Prostate gland (tissue), 2 donors: Measurements from ENCODE around the gene NCBP1.

Experiments
- POLR2A ChIP-seq: fragments of 450-650 bp; IDR thresholded peaks from one replicate; pipeline ENCODE4 v1.6.1; 2016; ENCODE audit warnings: antibody characterized with exemption, mild to moderate bottlenecking
- TF ChIP-seq, protein P1 (sequence below), 4 experiments: fragments of 200-600 bp in 2 of 4; fragments of 450-650 bp in 2 of 4; sonication (generic) in 2 of 4; IDR thresholded peaks; 1 replicate in 3 of 4; 2 replicates in 1 of 4; pipeline ENCODE4 v1.5.1; 2016 to 2019; ENCODE audit warnings: antibody characterized with exemption in 4 of 4, mild to moderate bottlenecking in 2 of 4, moderate library complexity in 2 of 4

GRCh38 chr9:97633859-97634490 lies 354 bp downstream of the NCBP1 start:
- TF ChIP-seq POLR2A, result no peak
- TF ChIP-seq, protein P1, sequence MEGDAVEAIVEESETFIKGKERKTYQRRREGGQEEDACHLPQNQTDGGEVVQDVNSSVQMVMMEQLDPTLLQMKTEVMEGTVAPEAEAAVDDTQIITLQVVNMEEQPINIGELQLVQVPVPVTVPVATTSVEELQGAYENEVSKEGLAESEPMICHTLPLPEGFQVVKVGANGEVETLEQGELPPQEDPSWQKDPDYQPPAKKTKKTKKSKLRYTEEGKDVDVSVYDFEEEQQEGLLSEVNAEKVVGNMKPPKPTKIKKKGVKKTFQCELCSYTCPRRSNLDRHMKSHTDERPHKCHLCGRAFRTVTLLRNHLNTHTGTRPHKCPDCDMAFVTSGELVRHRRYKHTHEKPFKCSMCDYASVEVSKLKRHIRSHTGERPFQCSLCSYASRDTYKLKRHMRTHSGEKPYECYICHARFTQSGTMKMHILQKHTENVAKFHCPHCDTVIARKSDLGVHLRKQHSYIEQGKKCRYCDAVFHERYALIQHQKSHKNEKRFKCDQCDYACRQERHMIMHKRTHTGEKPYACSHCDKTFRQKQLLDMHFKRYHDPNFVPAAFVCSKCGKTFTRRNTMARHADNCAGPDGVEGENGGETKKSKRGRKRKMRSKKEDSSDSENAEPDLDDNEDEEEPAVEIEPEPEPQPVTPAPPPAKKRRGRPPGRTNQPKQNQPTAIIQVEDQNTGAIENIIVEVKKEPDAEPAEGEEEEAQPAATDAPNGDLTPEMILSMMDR (IDR thresholded peaks at IDR 0.05), result peak in 2 of 4 experiments; percentile 0 to 1
